Skin of body (tissue), 2 donors: Measurements from ENCODE around the gene MAGOH. TPM values are rescaled to one million over a fixed set of nuclear protein-coding genes. Genes with fewer than 3 reads are reported as not detected.
"Not testable (repeated sequence)": the region's sequence is repeated elsewhere in the genome, so short reads cannot be mapped to it uniquely, and the experiment has no call there.

ENCODE experiments used
- DNase-seq: peaks from one replicate; lab custom pipeline; 2025; lab: John Stamatoyannopoulos, UW
- total RNA-seq: library from RNA; depleted of rRNA; stranded (reverse); fragments of >200 nt; gene quantifications from one replicate; pipeline ENCODE4 v1.2.3, GENCODE V29; 2014

The MAGOH gene
- total RNA-seq, 1 donor from 2014 or later = 33.6 TPM

DNA sequence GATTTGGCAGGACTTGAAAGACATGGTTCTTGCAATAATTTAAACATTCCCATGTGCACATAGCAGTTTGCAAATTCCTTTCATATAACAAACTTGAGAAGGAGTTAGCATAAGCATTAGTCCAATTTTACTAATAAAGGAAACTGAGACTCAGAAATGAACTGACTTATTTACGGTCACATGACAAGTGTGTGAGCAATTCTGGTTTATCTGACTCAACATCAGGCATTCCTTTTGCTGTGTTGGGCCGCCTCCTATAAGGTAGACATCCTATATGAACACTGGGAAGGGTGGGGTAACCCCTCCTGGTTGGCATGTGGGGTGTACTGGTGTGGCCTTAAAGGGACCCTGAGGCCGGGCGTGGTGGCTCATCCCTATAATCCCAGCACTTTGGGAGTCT lies 50.2 kb downstream of the MAGOH start:
- DNase-seq = no peak

DNA sequence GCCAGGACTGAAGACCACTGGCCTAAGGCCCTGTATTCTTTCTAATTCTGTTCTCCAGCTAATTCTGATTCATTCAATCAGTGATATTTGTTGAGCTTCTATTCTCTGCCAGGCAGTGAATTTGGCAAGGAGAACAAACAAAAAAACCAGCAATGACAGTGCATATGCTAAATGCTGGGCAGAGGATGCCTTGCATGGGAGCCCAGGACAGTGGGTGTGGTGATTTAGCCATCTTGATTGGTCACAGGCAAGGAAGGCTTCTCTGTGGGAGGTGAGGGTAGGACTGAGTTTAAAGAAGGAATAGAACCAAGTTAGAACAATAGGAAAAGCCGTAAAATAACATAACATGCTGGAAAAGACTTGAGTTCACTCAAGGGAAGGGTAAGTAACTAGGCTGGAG lies 50.9 kb downstream of the MAGOH start:
- DNase-seq = no peak

DNA sequence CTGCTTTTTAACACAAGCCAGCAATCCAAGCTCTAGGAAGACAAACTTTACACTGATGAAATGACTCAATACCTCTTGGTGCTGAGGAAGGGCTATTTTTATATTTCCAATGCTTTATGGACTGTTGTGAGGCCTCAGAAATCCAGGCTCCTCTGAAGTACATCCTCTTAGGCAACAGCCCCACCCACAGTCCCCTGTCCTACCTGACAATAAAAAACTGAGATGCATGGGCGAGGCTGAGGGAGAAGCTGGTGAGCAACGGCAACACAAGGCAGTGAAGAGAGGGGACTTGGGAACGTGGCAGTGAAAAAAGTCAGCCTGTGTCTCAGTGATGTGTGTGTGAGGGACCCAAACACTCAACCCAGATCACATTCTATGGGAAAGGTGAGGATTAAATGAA lies 51.8 kb downstream of the MAGOH start:
- no peak for DNase-seq

DNA sequence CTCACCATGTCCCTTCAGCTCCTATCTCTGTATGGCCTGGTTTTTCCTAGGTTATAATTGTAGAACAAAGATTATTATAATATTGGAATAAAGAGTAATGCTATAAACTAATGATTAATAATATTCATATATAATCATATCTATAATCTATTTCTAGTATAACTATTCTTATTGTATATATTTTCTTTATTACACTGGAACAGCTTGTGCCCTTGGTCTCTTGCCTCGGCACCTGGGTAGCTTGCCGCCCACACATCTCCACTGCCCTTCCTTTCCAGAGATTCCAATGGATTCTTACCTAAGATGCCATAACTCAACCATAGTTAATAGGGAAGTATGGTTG lies 52.4 kb downstream of the MAGOH start:
- not testable (repeated sequence) for DNase-seq

DNA sequence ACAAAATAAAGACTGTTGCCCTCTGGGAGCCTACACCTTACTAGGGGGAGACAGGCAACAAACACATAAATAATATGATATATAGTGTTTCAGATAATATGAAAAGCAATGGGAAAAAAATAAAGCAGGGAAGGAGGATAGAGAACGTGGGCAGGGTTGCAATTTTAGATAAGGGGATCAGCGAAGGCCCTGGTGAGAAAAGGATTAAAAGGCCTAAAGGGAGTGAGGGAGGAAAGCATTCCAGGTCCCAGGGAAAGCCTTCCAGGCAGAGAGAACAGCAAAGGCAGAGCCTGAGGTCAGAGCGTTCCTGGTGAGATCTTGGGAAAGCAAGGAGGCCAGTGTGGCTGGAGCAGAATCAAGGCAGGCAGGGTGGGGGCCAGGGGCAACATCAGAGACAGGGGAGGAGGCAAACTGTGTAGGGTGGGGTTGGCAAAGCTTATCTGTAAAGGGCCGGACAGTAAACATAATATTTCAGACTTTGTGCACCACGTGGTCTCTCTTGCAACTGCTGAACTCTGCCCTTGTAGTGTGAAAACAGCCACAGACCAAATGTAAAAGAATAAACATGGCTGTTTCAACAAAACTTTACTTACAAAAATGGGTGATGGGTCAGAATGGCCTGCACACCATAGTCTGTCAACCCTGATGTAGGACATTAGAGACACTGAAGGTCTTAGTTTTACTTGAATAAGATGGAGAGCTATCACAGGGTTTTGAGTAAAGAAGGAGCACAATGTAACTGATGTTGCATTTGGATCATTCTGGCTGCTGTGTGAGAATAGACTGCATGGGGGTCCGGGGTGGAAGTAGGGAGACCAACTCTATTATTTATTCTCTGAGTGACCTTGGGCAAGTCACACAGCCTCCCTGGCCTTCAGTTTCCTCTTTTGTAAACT lies 55.0 kb downstream of the MAGOH start:
- no peak for DNase-seq

DNA sequence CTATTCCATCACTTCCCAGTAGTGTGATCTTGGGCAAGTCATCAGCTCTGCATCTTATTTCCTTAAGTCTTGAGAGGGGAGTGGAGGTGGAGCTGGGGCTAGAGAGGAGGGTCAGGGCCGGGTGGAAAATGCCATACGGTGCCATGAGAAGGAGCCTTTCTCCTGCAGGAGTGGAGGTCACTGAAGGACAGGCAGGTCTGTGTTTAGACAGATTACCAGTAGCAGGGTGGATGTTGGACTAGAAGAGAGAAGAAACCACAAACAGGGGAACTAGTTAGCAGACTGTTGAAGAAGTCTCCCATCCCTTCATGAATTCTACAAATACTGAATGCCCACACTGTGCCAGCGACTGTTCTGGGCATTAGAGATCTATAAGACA lies 55.6 kb downstream of the MAGOH start:
- DNase-seq = no peak

DNA sequence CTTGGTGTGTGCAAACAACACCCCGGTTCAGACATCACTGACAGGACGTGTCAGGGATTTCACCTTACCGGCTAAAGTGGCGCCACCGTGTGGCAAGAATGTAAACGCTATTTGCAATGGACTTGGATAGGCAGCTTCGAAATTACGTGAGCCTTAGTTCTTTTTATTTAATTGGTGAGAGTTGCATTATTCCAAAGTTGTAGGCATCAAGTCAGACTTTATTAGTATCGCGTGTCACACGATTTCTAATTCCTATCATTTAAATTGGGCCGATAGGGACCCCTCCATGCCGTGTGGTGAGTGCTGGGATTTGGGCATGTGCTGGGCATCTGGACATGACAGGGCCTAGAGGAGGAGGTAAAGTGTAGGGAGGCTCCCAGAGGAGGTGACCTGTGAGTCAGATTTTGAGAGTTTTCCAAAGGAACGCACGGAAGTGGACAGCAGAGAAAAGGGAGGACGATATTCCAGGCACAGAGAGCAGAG lies 56.2 kb downstream of the MAGOH start:
- peak; percentile 40 for DNase-seq

DNA sequence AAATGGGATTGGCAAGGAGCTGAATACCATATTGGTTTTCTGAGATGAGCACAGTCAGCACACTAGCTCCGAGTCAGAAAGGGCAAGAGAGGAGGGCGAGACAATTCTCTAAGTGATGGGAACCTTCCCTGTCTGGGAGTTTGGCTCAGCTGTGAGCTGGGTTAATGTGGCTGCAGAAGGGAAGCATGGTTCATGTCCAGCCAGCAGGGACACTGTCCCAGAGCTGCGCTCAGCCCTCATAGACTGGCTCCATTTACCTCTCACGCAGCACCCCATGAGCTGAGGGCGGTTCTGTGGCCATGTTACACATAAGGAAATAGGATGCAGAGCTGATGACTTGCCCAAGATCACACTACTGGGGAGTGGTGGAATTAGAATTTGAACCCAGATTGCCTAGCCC lies 57.4 kb downstream of the MAGOH start:
- no peak for DNase-seq

DNA sequence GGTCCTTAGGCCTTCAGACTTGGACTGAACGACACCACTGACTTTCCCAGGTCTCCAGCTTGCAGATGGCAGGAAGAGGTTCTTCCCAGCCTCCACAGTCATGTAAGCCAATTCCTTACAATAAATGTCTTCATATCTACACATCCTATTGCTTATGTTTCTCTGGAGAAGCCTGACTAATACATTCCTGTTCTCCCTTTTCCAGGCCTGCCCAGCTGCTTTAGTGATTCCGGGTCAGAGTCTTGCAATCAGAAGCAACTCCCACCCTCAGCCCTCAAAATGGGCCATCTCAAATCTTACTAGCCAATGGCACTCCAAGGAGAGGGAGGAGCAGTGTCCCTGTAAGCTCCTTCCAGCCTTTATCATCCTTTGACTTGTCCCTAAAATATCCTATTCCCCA lies 58.1 kb downstream of the MAGOH start:
- DNase-seq = no peak

Other genes with a start within 250 kb of the MAGOH start
- gene PODN, start 176.3 kb downstream of the MAGOH start, total RNA-seq = 13.8 TPM
- gene SLC1A7, start 95.9 kb downstream of the MAGOH start, total RNA-seq = not detected
- 10.6 TPM for gene CPT2, start 41.7 kb downstream of the MAGOH start, total RNA-seq
- 38.5 TPM for gene CZIB, start 17.9 kb downstream of the MAGOH start, total RNA-seq
- gene LRP8, start 89.6 kb upstream of the MAGOH start, total RNA-seq = 5.1 TPM
- not detected for gene DMRTB1, start 220.9 kb upstream of the MAGOH start, total RNA-seq